Kidney epithelial cell (primary cell): Measurements from ENCODE around the gene TMEM253. TPM values are rescaled to one million over a fixed set of nuclear protein-coding genes. Genes with fewer than 3 reads are reported as not detected.

Experiments
- DNase-seq: peaks from one replicate; pipeline ENCODE4 v3.0.0-alpha.2; 2010; ENCODE audit warnings: low read depth
- H3K27me3 ChIP-seq: 2 replicates; pipeline ENCODE4 v1.6.0; 2011; ENCODE audit warnings: low read length; ENCODE audit not compliant: control insufficient read depth, insufficient read depth
- H3K36me3 ChIP-seq: 2 replicates; pipeline ENCODE4 v1.5.1; 2011; ENCODE audit warnings: low read length; ENCODE audit not compliant: control insufficient read depth, insufficient read depth
- H3K4me3 ChIP-seq: 2 replicates; pipeline ENCODE4 v1.5.1; 2011; ENCODE audit warnings: low read depth, mild to moderate bottlenecking, control low read depth, low read length
- total RNA-seq: library from RNA; depleted of rRNA; stranded (reverse); fragments of >200 nt; gene quantifications from 2 replicates; pipeline ENCODE4 v1.2.3, GENCODE V29; 2015
- TF ChIP-seq, protein P1 (sequence below): IDR thresholded peaks from 2 replicates; pipeline ENCODE4 v1.5.1; 2011; ENCODE audit warnings: mild to moderate bottlenecking, moderate library complexity, low read length, control low read depth, inconsistent platforms; ENCODE audit not compliant: insufficient read depth, poor library complexity, severe bottlenecking

The TMEM253 gene
- total RNA-seq, 1 donor from 2014 or later, result not detected

DNA sequence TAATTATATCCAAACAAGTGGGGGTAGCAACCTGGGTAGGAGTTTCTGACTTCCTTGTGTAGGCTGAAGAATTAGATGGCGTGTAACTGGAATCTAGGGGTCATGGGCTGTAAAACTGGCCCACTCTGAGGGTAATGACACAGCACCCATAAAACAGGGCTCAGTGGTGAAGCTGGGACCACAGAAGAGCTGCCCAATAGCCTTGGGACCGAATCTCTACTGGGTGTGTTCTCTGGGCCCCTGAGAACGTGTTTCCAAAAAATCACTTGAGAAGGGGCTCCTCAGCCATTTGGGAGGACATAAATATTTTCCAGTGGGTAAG is 39.6 kb upstream of the TMEM253 start:
- no peak for DNase-seq
- TF ChIP-seq, protein P1, sequence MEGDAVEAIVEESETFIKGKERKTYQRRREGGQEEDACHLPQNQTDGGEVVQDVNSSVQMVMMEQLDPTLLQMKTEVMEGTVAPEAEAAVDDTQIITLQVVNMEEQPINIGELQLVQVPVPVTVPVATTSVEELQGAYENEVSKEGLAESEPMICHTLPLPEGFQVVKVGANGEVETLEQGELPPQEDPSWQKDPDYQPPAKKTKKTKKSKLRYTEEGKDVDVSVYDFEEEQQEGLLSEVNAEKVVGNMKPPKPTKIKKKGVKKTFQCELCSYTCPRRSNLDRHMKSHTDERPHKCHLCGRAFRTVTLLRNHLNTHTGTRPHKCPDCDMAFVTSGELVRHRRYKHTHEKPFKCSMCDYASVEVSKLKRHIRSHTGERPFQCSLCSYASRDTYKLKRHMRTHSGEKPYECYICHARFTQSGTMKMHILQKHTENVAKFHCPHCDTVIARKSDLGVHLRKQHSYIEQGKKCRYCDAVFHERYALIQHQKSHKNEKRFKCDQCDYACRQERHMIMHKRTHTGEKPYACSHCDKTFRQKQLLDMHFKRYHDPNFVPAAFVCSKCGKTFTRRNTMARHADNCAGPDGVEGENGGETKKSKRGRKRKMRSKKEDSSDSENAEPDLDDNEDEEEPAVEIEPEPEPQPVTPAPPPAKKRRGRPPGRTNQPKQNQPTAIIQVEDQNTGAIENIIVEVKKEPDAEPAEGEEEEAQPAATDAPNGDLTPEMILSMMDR, result no peak
- H3K4me3 ChIP-seq, result no peak overlapping the region
- no peaks in the 10 kb centered on the region for H3K36me3 ChIP-seq
- no peaks in the 10 kb centered on the region for H3K27me3 ChIP-seq

DNA sequence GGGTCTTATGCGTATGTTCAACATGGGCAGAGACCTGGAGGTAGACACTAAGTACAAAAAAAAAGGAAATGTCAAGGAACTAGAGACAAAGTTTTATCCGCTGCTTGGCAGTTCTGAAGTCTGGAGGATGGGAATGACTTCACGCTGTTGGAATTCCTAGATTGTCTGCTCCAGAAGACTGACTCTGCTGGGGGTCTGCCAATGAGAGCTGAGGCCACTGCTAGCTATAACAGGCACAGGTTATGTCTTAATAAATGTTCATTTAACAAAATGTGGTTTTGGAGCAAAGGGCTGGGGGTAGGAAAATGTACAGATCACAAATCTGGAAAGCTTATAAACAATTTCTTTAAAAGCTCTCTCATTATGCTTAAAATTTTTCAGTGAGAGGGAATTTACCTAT is 37.4 kb upstream of the TMEM253 start:
- H3K27me3 ChIP-seq, result no peaks in the 10 kb centered on the region
- DNase-seq, result peak; percentile 75
- H3K36me3 ChIP-seq, result no peaks in the 10 kb centered on the region
- H3K4me3 ChIP-seq, result no peak overlapping the region
- TF ChIP-seq, protein P1, result no peak

DNA sequence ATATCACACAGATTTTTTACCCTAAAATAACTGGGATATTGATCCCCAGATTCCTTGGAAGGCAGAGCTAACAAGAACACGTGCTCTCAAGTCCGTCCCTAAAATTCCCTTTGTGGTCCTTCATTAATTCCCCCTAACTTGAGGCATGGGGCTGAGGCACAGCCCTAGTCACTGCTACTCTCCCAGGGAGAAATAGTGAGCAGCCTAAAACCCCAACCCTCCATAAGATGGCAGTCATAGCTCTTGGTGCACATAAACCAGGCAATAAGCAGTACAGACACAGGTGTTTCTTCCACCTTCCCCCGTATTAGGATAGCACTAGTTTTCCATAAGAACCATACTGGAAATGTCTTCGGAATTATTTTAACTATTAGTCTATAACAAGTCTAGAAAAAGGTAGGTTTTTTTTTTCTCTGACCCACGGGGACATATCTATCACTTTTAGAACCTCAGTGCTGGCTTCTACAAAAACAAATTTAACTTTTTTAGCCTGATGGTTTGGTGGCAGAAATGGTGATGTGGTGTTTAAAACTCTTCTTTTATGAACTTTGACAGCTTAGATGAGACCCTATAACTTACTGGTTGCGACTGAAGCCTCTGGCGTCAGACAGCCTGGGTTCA is 33.9 kb upstream of the TMEM253 start:
- no peaks in the 10 kb centered on the region for H3K36me3 ChIP-seq

DNA sequence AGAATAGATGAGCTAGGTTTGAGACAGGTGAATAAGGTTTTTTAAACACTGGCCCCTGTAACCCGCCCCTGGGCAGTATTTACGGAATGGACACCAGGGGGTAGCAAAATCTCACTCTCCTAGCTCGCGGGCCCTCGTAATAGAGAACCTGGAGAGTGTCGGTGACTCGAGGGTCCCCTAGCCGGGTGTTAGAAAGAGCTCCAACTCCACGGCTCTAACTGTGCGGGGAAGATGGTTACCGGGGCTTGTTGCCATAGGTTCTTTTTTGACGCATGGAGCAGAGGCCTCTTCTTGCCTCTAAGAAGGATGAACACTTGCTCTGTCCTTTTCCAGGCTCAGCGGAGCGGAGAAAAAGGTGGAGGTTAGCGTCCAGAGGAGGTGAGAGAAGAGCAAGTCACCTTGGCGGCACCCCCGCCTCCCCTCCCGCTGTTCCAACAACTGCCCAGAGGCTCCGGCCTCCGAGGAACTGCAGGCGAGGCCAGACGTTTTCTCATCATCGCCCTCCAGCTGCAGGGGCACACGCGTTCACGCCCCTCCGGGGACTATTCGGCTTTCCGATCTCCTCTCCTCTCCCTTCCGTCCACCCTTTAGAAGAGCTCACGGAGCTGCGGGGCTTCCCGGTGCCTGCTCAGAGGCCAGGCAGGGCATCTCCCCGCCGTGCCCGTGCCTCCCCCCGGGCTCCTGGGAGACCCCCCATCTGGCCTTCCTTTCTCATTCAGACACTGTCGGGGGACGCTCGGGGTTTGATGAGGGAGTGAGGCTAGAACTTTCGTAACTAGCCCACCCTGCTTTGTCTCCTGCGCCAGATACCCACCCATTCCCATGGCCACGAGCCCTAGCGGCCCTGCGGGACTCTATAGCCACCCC is 32.1 kb upstream of the TMEM253 start:
- no peak for DNase-seq
- Histone ChIP-seq H3K4me3 (peak overlapping the region; percentile 81), H3K27me3 (no peaks in the 10 kb centered on the region), H3K36me3 (no peaks in the 10 kb centered on the region)
- TF ChIP-seq, protein P1, result peak; percentile 73

More for the DNA sequence above, 33.9 kb upstream of the TMEM253 start:
- TF ChIP-seq, protein P1, result peak; percentile 18
- H3K4me3 ChIP-seq, result no peak overlapping the region
- no peak for DNase-seq
- no peaks in the 10 kb centered on the region for H3K27me3 ChIP-seq

DNA sequence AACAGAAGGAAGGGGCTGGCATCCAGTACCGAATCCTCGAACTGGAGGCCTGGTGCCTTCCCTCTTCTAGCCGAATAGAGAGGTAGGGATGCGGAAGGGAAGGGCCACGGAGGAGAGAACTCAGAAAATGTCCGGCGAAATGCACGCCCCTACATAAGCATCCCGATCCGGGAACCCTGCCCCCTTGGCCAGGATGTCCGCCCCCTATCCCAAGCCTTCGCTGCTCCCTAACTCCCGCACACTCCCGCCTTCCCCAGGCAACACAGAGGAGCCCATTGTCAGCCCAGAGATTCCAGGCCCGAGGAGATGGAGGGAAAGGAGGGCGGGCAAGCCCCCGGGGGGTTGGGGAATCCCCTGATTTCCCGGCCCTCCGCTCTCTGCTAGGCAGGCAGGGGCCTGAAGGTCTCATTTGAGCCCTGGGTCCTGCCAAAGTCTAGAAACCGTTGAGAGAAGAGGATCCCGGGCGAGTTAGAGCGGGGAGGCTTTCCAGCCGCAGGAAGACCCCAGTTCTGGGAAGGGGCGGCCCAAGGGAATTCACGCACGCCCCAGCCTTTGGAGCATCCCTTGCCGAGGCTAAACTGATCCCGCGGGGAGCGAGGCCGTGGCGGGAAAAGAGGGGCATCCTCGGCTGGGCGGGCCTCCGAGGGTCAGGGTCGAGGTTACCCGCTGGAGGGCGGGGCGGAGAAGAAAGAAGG is 31.3 kb upstream of the TMEM253 start:
- Histone ChIP-seq H3K36me3 (peaks cover 1% of the 10 kb centered on the region), H3K27me3 (no peaks in the 10 kb centered on the region), H3K4me3 (peak overlapping the region; percentile 81)
- TF ChIP-seq, protein P1, result no peak
- DNase-seq, result no peak
